Activated effector memory CD4-positive, alpha-beta T cell treated with Interleukin-2 at 50 U/mL for 16 hours (primary cell): ENCODE results near the gene AP5Z1.

ENCODE experiments used
- DNase-seq: peaks from one replicate; pipeline ENCODE4 v3.0.0-alpha.2; 2020

AP5Z1 gene

DNA sequence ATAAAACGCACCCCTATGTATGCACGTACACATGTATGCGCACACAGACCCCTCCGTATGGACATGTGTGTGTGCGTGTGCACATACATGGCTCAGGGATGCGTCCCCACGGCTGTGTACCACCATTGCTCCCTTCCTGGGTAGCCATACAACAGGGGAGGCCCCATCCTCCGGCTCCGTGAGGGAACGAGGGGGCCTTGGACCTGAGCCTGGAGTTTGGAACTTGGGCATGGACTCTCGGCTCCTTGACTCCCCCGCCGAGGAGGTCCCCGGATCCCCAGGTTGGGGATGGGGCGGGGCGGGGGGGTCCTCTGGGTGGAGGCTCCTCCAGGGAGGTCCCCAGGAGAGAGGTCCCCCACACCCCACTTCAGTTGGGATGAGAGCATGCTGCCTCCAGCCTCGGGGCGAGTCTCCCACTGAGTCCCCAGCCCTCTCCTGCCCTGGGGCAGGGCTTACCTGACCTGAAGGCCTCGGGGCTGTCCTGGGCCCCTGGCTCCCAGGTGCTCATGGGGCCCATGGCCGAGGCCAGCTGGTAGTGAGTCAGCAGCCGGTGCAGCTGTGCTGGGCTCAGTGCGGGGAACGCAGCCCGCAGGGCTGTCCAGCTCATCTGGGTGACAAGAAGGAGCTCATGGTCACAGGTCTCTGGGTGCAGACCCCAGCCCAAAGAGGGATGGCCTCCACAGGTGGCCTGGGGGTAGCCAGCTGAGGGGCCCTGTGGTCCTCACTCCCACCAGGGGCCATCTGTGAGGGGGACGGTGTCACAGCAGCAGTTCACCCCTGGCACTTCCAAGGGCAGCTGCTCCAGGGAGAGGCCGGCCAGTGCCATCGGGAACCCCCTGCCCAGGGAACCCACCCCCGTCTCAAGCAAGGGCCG is 29.9 kb downstream of the AP5Z1 start:
- DNase-seq, result no peak

GRCh38 chr7:4805984-4806300 is 30.5 kb downstream of the AP5Z1 start:
- no peak for DNase-seq

GRCh38 chr7:4806983-4807597 is 31.7 kb downstream of the AP5Z1 start:
- DNase-seq, result no peak

DNA sequence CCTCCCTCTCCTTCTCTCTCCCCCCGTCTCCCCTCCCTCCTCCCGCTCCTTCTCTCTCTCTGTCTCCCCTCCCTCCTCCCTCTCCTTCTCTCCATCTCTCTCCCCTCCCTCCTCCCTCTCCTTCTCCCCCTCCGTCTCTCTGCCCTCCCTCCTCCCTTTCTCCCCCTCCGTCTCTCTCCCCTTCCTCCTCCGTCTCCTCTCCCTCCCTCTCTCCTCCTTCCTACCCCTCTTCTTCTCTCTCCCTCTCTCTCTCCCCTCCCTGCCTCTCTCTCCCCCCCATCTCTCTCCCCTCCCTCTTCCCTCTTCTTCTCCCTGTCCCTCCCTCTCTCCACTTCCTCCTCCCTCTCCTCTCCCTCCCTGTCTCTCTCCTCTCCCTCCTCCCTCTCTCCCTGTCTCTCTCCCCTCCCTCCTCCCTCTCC is 32.2 kb downstream of the AP5Z1 start:
- DNase-seq, result no peak

DNA sequence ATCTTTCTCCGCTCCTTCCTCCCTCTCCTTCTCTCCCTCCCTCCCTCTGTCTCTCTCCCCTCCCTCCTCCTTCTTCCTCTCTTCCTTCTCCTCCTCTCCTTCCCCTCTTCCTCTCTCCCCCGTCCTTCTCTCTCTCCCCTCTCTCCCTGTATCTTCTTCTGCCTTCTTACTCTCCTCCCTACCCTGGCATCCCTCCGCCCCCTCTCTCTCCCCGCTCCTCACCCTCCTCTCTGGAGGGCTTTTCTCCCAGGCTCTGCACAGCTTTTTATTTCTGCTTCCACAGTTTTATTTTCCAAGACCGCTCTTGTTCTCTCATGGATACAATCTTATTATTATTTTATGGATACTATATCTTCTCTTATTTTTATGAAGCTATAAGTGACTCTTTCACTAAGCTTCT is 32.6 kb downstream of the AP5Z1 start:
- DNase-seq, result no peak

DNA sequence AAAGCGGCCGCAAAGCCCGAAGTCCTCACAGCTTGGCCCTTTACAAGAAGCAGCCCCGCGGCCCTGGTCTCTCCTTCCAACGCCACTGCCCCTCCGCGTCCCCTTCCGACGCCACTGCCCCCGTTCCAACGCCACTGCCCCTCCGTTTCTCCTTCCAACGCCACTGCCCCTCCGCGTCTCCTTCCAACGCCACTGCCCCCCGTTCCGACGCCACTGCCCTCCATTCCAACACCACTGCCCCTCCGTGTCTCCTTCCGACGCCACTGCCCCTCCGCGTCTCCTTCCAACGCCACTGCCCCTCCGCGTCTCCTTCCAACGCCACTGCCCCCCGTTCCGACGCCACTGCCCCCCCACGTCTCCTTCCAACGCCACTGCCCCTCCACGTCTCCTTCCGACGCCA is 33.1 kb downstream of the AP5Z1 start:
- no peak for DNase-seq

DNA sequence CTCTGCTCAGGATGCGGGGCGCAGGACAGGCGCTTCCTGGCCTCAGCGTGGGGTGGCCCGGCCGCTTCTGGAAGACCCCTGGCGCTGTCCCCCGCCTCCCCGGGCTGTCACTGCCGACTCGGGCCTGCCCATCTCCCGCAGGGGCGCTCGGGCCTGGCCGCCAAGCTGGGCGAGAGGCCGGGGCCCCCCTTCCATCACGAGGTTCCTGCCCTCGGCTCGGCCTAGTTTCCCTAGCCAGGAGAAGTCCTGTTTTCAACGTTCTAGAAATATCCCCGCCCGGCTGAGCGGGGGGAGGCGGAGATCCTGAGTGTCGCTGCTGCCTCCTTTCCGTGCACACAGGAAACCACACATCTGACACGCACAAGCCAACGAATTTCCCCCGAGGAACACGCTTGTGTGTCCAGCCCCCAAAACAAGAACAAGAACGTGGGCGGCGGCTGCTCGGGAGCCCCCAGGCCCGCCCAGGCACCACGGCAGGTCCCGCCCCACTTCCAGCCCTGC is 33.7 kb downstream of the AP5Z1 start:
- no peak for DNase-seq

- no peak for DNase-seq
Measured at GRCh38 chr7:4809666-4810065, 34.2 kb downstream of the AP5Z1 start.

DNA sequence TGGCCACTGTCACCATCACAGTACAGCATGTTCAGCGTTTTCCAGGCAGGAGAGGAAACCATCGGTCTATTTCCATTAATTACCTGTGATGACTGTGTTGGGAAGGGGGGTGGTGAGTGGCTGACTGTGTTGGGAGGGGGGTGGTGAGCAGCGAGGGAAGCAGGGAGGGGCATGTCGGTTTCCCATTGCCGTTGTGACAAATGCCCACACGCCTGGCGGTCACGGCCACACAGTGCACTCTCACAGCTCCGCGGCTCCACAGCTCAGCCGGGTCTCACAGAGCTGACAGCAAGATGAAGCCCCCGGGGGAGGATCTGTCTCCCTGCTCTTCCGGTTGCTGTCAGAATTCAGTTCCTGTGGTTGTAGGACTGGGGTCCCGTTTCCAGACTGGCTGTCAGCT is 39.0 kb downstream of the AP5Z1 start:
- DNase-seq, result no peak

GRCh38 chr7:4815121-4815520 is 39.7 kb downstream of the AP5Z1 start:
- DNase-seq, result no peak

DNA sequence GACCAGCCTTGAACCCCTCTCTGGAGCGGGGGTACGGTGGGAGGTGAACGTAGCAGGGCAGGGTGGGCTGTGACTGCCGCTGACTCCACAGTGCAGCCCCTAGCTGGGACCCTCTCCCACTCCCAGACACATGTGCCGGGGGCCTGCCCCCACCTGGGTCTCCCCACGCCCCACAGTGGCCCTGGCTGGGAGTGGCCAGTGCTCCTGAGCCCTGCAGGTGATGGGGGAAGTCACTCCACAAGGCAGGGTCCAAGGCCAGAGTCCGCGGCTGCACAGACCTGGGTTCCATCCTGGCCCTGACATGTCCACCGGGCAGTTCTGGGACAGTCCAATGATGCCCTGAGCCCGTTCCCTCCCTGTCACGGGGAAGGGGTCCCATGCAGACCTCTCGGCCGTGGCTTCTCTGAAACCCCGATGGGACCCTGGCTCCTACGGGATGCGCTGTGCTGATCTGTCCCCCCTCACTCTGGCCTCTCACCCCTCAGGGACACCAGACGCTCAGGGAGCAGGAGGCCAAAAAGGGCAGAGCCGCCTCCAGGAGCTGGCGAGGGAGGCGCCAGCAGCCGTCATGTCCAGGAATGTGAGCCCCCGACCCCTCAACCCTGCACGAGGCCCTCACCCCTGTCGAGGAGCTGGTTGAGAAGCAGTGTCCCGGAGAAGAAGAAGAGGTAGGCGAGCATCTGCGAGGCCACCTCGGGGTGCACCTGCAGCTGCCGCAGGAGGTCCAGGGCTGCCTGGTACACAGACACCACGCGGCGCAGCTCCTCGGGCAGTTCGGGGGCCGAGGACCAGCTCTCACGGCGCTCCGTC is 40.4 kb downstream of the AP5Z1 start:
- DNase-seq, result no peak

GRCh38 chr7:4816419-4817080 is 41.1 kb downstream of the AP5Z1 start:
- DNase-seq, result no peak

DNA sequence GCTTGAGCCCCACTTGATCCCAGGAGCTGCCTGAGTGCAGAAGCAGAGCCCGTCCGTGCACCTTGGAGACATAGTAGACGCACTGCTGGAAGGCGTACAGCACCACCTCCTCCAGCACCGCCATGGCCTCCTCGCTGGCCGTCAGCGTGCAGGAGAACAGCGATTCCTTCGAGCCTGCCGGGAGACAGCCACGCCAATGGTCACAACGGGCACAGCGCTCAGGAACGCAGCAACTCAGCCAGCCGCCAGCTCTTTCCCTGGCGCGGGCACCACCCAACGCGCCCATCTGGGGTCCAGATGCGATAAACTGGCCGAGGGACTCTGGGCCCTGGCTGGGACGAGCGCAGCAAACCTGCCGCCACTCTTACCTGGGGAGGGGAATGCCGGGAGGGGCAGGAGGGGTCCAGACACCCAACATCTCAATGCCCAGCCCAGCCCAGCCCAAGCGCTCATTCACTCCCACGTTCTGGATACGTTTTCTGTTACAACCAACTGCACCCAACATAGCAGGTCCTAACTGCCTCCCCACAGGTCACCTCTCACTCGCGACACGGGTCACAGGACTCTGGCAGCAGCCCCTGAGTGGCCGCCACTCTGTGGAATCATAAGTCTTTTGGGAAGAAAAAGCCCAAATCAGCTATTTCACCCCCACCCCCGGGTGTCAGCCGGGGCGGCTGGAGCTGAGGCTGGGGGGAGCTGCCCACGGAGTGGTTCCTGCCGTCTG is 41.9 kb downstream of the AP5Z1 start:
- no peak for DNase-seq

GRCh38 chr7:4818000-4818794 is 42.8 kb downstream of the AP5Z1 start:
- no peak for DNase-seq

- no peak for DNase-seq
Measured at GRCh38 chr7:4819560-4820404, 44.4 kb downstream of the AP5Z1 start.

DNA sequence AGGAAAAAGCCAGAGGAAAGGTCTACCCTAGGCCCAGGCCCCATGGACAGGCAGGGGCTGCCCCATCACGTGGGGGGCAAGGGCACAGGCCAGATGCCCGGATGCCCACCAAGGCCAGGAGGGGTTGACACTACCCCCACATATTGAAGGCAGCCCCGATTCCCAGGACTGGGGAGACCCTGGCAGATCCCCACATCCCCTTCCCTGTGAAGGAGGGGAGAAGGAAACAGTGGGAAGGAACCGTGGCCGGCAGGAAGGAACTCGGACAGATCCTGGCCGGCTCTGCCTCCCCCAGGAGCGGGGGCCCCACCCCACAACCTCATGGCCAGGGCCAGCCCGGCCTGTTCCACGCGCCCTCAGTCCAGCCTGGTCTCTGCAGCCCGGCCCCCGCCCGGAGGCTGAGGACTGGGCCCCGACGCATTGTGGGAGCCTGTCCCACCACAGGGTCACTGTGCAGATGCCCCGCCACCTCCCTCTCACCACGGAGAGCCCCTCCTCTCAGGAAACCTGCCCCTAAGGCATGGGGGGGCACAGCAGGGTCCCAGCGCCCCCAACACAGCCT is 45.1 kb downstream of the AP5Z1 start:
- no peak for DNase-seq

DNA sequence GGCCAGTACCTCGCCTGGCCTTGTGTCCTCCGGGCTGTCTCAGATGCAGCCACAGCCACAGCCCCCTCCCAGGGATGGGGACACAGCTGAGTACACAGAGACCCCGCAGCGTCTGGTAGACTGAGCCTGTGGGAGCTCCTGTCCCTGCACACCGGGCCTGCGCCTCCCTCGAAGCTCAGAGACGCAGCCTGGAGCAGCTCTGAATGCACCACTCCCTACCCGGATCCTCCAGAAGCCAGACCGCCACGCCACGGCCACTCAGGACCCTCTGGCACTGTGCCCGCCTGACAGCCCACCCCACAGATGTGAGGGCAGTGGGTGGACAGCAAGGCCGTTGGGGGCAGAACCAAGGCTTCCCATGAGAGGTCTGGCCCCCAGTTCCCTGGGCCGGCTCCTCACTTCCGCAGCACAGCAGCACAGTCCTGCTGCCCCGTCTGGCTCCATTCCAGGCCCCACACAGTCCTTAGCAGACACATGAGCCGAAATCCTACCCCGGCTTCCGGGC is 45.6 kb downstream of the AP5Z1 start:
- DNase-seq, result no peak

DNA sequence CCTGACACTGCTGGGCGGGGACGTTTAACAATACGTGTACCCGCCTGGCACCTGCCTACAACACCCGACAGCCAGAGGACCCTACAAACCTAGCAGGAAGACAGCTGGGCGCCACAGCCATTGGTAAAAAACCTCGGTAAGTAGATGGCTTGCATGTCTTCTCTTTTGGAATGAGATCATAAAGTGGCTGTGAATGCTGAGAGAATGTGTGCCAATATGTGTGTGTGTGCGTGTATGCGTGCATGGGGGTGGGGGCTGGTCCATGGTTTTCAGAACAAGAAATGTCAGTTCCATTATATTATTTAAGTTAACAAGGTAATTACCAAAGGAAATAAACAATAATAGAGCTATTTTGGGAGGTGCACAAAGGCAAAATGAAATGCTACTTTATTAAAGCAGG is 47.3 kb downstream of the AP5Z1 start:
- no peak for DNase-seq

DNA sequence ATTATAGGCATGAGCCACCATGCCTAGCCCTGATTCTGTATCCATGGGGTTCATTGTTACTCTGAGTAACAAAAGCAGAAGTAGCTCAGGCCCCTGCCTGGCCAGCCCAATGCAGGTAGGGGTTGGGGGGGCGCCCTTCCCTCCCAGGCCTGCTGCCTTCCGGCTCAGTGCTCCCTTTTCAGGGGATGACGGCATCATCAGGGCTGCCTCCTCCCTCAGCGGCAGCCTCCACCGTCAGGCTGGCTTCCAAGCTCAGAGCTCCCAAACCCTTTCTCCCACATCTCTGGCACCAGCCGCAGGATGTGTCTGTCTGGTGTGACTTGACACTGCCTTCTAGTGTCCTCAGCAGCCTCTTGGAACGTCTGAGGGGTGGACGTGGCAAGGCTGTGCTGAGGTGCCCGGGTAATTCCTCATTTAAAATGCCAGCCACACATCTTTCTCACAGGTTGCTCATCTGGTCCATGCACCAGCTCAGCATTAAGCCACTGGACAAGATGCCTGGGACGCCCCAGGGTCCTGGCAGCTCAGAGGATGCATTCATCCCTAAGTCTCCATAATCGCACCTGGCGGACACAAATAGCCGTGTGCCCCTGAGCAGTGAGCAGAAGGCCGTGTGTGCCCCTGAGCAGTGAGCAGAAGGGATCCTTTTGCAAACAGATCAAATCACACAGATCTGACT is 48.2 kb downstream of the AP5Z1 start:
- DNase-seq, result no peak
